ENCODE results near the gene CCDC144A.
"Not testable (repeated sequence)": the region's sequence is repeated elsewhere in the genome, so short reads cannot be mapped to it uniquely, and the experiment has no call there.

- not testable (repeated sequence) for TF ChIP-seq CTCF (IDR thresholded peaks at IDR 0.05; ENCODE audit: insufficient read depth, low read depth, low read length); EZH2 (IDR thresholded peaks at IDR 0.05; ENCODE audit: insufficient read depth, low read length)
These were observed 116.6 kb downstream of the CCDC144A start for GRCh38 chr17:16806599-16806998.

All from astrocyte (in vitro differentiated cells and primary cell).